Stomach (tissue), 4 donors: Measurements from ENCODE around the gene ASTN2.

Source experiments
- EP300 ChIP-seq: sonication (generic); formaldehyde crosslinking; IDR thresholded peaks from one replicate; pipeline ENCODE4 v1.6.1; 2017; ENCODE audit warnings: antibody characterized with exemption
- POLR2A ChIP-seq, 4 donors: fragments of 450-650 bp; IDR thresholded peaks; one replicate each; pipeline ENCODE4 v1.6.1; 2016; ENCODE audit warnings: antibody characterized with exemption in 4 of 4, control low read depth in 2 of 4, mild to moderate bottlenecking in 1 of 4, moderate library complexity in 1 of 4
- TF ChIP-seq, protein P1 (sequence below), 7 experiments: fragments of 450-650 bp in 4 of 7; fragments of 200-600 bp in 3 of 7; sonication (generic) in 3 of 7; IDR thresholded peaks; one replicate each; pipeline ENCODE4 v1.5.1; 2016 to 2019; ENCODE audit warnings: antibody characterized with exemption in 7 of 7, control low read depth in 2 of 7, mild to moderate bottlenecking in 1 of 7

DNA sequence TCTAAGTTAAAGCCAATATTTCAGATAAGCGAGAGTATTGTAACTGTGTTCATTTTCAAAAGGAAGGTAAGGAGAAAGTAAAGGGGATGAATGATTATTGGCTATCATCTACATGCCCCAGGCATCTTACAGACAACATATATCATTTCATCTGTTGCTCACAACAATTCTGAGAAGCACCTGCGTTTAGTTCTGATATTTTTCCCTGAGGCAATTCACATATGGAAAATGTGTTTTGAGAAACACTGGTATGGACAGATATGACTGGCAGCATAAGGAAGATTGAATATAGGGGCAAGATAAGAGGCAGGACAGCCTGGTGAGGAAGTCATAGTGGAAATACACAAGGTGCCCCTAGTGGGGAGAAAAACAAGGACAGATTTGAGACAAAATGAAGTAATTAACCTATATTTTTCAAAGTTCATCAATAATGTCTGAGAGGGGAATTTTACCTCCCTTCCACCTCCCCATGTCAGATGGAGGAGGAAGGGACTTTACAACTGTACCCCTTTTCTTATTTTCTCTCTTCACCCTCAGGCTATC, 815.4 kb downstream of the ASTN2 start:
- no peak for TF ChIP-seq EP300
- TF ChIP-seq, protein P1, sequence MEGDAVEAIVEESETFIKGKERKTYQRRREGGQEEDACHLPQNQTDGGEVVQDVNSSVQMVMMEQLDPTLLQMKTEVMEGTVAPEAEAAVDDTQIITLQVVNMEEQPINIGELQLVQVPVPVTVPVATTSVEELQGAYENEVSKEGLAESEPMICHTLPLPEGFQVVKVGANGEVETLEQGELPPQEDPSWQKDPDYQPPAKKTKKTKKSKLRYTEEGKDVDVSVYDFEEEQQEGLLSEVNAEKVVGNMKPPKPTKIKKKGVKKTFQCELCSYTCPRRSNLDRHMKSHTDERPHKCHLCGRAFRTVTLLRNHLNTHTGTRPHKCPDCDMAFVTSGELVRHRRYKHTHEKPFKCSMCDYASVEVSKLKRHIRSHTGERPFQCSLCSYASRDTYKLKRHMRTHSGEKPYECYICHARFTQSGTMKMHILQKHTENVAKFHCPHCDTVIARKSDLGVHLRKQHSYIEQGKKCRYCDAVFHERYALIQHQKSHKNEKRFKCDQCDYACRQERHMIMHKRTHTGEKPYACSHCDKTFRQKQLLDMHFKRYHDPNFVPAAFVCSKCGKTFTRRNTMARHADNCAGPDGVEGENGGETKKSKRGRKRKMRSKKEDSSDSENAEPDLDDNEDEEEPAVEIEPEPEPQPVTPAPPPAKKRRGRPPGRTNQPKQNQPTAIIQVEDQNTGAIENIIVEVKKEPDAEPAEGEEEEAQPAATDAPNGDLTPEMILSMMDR (IDR thresholded peaks at IDR 0.05) = no peak
- no peak for TF ChIP-seq POLR2A (IDR thresholded peaks at IDR 0.05)
